Right lobe of liver (tissue), 4 donors: ENCODE data around the gene HBD.

Source experiments
- POLR2A ChIP-seq: fragments of 450-650 bp; IDR thresholded peaks from one replicate; pipeline ENCODE4 v1.6.1; 2017; ENCODE audit warnings: antibody characterized with exemption, mild to moderate bottlenecking
- TF ChIP-seq, protein P1 (sequence below), 4 donors: fragments of 200-600 bp in 3 of 4; fragments of 450-650 bp in 1 of 4; IDR thresholded peaks; one replicate each; pipeline versions ENCODE4 v1.5.1 to v1.8.0; 2016 to 2022; ENCODE audit warnings: antibody characterized with exemption in 4 of 4, mild to moderate bottlenecking in 2 of 4
- donor health status: DM: no; HTN: no; CAD: no.
- donor health status: DM: no; HTN: no; CAD: no.
- donor health status: DM: no; HTN: yes; CAD: no.

DNA sequence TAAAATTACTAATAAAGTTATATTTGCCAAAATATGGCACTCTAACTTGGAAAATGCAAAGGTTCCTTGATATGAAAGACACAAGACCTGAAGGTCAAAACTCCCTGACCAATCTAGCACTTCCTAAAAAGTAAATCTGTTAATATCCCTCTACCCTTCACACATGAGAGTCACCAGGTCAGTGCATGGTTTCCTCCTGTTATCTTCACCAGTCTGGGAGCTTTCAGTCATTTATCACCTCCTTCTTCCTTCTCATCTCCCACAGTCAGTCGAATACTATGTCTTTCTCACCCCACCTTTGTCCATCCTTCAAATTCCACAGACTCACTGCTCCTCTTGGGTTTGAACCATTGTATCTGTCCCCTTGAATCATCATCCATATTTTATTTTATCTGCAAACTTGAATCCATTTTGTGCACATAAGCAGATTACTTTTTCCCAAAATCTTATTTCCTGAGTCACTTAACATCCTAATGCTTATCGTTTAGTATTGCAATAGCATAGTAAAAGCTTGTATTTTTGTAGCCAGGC lies 32.8 kb upstream of the HBD start:
- TF ChIP-seq, protein P1, sequence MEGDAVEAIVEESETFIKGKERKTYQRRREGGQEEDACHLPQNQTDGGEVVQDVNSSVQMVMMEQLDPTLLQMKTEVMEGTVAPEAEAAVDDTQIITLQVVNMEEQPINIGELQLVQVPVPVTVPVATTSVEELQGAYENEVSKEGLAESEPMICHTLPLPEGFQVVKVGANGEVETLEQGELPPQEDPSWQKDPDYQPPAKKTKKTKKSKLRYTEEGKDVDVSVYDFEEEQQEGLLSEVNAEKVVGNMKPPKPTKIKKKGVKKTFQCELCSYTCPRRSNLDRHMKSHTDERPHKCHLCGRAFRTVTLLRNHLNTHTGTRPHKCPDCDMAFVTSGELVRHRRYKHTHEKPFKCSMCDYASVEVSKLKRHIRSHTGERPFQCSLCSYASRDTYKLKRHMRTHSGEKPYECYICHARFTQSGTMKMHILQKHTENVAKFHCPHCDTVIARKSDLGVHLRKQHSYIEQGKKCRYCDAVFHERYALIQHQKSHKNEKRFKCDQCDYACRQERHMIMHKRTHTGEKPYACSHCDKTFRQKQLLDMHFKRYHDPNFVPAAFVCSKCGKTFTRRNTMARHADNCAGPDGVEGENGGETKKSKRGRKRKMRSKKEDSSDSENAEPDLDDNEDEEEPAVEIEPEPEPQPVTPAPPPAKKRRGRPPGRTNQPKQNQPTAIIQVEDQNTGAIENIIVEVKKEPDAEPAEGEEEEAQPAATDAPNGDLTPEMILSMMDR (IDR thresholded peaks at IDR 0.05), result no peak
- TF ChIP-seq POLR2A, result no peak
